ENCODE measurements around the gene TNFRSF19. TPM values are rescaled to one million over a fixed set of nuclear protein-coding genes. Genes with fewer than 3 reads are reported as not detected.
"Not testable (repeated sequence)": the region's sequence is repeated elsewhere in the genome, so short reads cannot be mapped to it uniquely, and the experiment has no call there.

The TNFRSF19 gene
- total and polyA plus RNA-seq, 2 experiments from 2014 or later, result 19.8 to 25.3 TPM

GRCh38 chr13:23586336-23586735 lies 16.1 kb downstream of the TNFRSF19 start:
- Histone ChIP-seq H3K9me3 (ENCODE audit: low read depth) (no peaks in the 10 kb centered on the region), H3K36me3 (replicated peaks; ENCODE audit: insufficient read depth, low read depth) (no peaks in the 10 kb centered on the region), H3K4me3 (no peak overlapping the region), H3K79me2 (peaks cover 56% of the 10 kb centered on the region), H3K27me3 (no peaks in the 10 kb centered on the region), H3K4me1 (ENCODE audit: insufficient read depth) (peaks cover 10% of the 10 kb centered on the region), H4K20me1 (ENCODE audit: insufficient read depth, poor library complexity, severe bottlenecking) (no peaks in the 10 kb centered on the region), H3K27ac (no peak overlapping the region), H3K4me2 (no peak overlapping the region), H2AFZ (no peak overlapping the region), H3K9me2 (replicated peaks; ENCODE audit: insufficient read depth) (no peaks in the 10 kb centered on the region)
- 94% methylated on average over 6 of the region's 6 CpGs for WGBS (ENCODE audit: low lambda C conversion rate, missing lambda C conversion rate)
- no peak for DNase-seq (ENCODE audit: low spot score)
- TF ChIP-seq EZH2phosphoT487 (IDR thresholded peaks at IDR 0.05; ENCODE audit: low read depth, severe bottlenecking, unreplicated experiment), result no peak
- TF ChIP-seq CTCF (IDR thresholded peaks at IDR 0.05; ENCODE audit: poor library complexity), result no peak
- TF ChIP-seq EZH2 (IDR thresholded peaks at IDR 0.05; ENCODE audit: borderline replicate concordance), result no peak

- Histone ChIP-seq H3K36me3 (replicated peaks; ENCODE audit: insufficient read depth, low read depth) (no peaks in the 10 kb centered on the region), H3K27me3 (no peaks in the 10 kb centered on the region), H4K20me1 (ENCODE audit: insufficient read depth, poor library complexity, severe bottlenecking) (no peaks in the 10 kb centered on the region), H3K9me3 (ENCODE audit: low read depth) (no peaks in the 10 kb centered on the region), H3K4me2 (peak overlapping the region; percentile 21), H3K27ac (no peak overlapping the region), H2AFZ (no peak overlapping the region), H3K9me2 (replicated peaks; ENCODE audit: insufficient read depth) (no peaks in the 10 kb centered on the region), H3K4me1 (ENCODE audit: insufficient read depth) (peaks cover 4% of the 10 kb centered on the region), H3K4me3 (no peak overlapping the region), H3K79me2 (peaks cover 35% of the 10 kb centered on the region)
- no peak for DNase-seq (ENCODE audit: low spot score)
- TF ChIP-seq EZH2phosphoT487 (IDR thresholded peaks at IDR 0.05; ENCODE audit: low read depth, severe bottlenecking, unreplicated experiment) (no peak), EZH2 (IDR thresholded peaks at IDR 0.05; ENCODE audit: borderline replicate concordance) (no peak), CTCF (IDR thresholded peaks at IDR 0.05; ENCODE audit: poor library complexity) (no peak)
- 76% methylated on average over 7 of the region's 7 CpGs for WGBS (ENCODE audit: low lambda C conversion rate, missing lambda C conversion rate)
Observed at GRCh38 chr13:23588666-23589065, 18.5 kb downstream of the TNFRSF19 start.

- no peaks in the 10 kb centered on the region for H3K9me3 ChIP-seq (ENCODE audit: low read depth)
- TF ChIP-seq EZH2 (IDR thresholded peaks at IDR 0.05; ENCODE audit: borderline replicate concordance), result no peak
Observed at GRCh38 chr13:23592596-23592995, 22.4 kb downstream of the TNFRSF19 start.

GRCh38 chr13:23593148-23593547 lies 22.9 kb downstream of the TNFRSF19 start:
- no peak overlapping the region for H3K27ac ChIP-seq
- 79% methylated on average over 2 of the region's 2 CpGs for WGBS (ENCODE audit: low lambda C conversion rate, missing lambda C conversion rate)
- H3K4me3 ChIP-seq, result no peak overlapping the region
- H3K4me2 ChIP-seq, result no peak overlapping the region
- H3K9me3 ChIP-seq (ENCODE audit: low read depth), result no peaks in the 10 kb centered on the region
- H3K79me2 ChIP-seq, result peaks cover 4% of the 10 kb centered on the region
- no peak overlapping the region for H2AFZ ChIP-seq
- no peaks in the 10 kb centered on the region for H4K20me1 ChIP-seq (ENCODE audit: insufficient read depth, poor library complexity, severe bottlenecking)
- DNase-seq (ENCODE audit: low spot score), result no peak
- H3K27me3 ChIP-seq, result no peaks in the 10 kb centered on the region
- H3K36me3 ChIP-seq (replicated peaks; ENCODE audit: insufficient read depth, low read depth), result peaks cover 9% of the 10 kb centered on the region
- peaks cover 4% of the 10 kb centered on the region for H3K4me1 ChIP-seq (ENCODE audit: insufficient read depth)
- H3K9me2 ChIP-seq (replicated peaks; ENCODE audit: insufficient read depth), result no peaks in the 10 kb centered on the region
- TF ChIP-seq EZH2 (IDR thresholded peaks at IDR 0.05; ENCODE audit: borderline replicate concordance) (no peak), CTCF (IDR thresholded peaks at IDR 0.05; ENCODE audit: poor library complexity) (no peak), EZH2phosphoT487 (IDR thresholded peaks at IDR 0.05; ENCODE audit: low read depth, severe bottlenecking, unreplicated experiment) (no peak)

More at GRCh38 chr13:23592596-23592995, 22.4 kb downstream of the TNFRSF19 start:
- Histone ChIP-seq H3K27me3 (no peaks in the 10 kb centered on the region), H4K20me1 (ENCODE audit: insufficient read depth, poor library complexity, severe bottlenecking) (no peaks in the 10 kb centered on the region), H2AFZ (no peak overlapping the region), H3K79me2 (peaks cover 7% of the 10 kb centered on the region), H3K4me3 (no peak overlapping the region), H3K9me2 (replicated peaks; ENCODE audit: insufficient read depth) (no peaks in the 10 kb centered on the region), H3K4me1 (ENCODE audit: insufficient read depth) (peaks cover 4% of the 10 kb centered on the region), H3K27ac (no peak overlapping the region), H3K4me2 (no peak overlapping the region), H3K36me3 (replicated peaks; ENCODE audit: insufficient read depth, low read depth) (peaks cover 9% of the 10 kb centered on the region)
- 98% methylated on average over 5 of the region's 5 CpGs for WGBS (ENCODE audit: low lambda C conversion rate, missing lambda C conversion rate)
- DNase-seq (ENCODE audit: low spot score), result no peak

- WGBS (ENCODE audit: low lambda C conversion rate, missing lambda C conversion rate), result 88% methylated on average over 2 of the region's 2 CpGs
- not testable (repeated sequence) for H3K36me3 ChIP-seq (replicated peaks; ENCODE audit: insufficient read depth, low read depth); H3K4me2 ChIP-seq; H3K4me3 ChIP-seq; H3K79me2 ChIP-seq; H3K9me3 ChIP-seq (ENCODE audit: low read depth); H3K27ac ChIP-seq; H2AFZ ChIP-seq; H3K9me2 ChIP-seq (replicated peaks; ENCODE audit: insufficient read depth); H3K4me1 ChIP-seq (ENCODE audit: insufficient read depth); H4K20me1 ChIP-seq (ENCODE audit: insufficient read depth, poor library complexity, severe bottlenecking); H3K27me3 ChIP-seq; DNase-seq (ENCODE audit: low spot score)
Observed at GRCh38 chr13:23594290-23594689, 24.1 kb downstream of the TNFRSF19 start.
